WTC11 (cell line): ENCODE data around the gene RETREG1. TPM values are rescaled to one million over a fixed set of nuclear protein-coding genes. Genes with fewer than 3 reads are reported as not detected.
"Not testable (repeated sequence)": the region's sequence is repeated elsewhere in the genome, so short reads cannot be mapped to it uniquely, and the experiment has no call there.

ENCODE experiments used
- ATAC-seq: fragments of 200-7000 bp; cut with Tn5 transposase; 2 replicates; pipeline ENCODE4 v1.10.0; 2021; ENCODE audit warnings: mild to moderate bottlenecking, moderate library complexity
- CTCF ChIA-PET: fragments of 300-600 bp; sonication (Branson Sonifier 250); formaldehyde crosslinking; loops from one replicate; lab custom pipeline; 2021; ENCODE audit warnings: antibody characterized with exemption; lab: Charles Lee
- POLR2A ChIA-PET: fragments of 350-600 bp; sonication (Branson Sonifier 250); formaldehyde crosslinking; loops from one replicate; lab custom pipeline; 2021; ENCODE audit warnings: antibody characterized with exemption; lab: Charles Lee
- DNase-seq: peaks from one replicate; pipeline ENCODE4 v3.0.0; 2021; ENCODE audit warnings: low spot score
- H3K27ac Mint-ChIP-seq: 2 replicates; pipeline ENCODE4 v1.8.0; 2021; ENCODE audit warnings: mixed read lengths
- H3K27me3 Mint-ChIP-seq: 2 replicates; pipeline ENCODE4 v1.8.0; 2021; ENCODE audit warnings: low read depth, mild to moderate bottlenecking, moderate library complexity, mixed read lengths
- H3K36me3 Mint-ChIP-seq: 2 replicates; pipeline ENCODE4 v1.8.0; 2021; ENCODE audit warnings: mixed read lengths
- H3K4me1 Mint-ChIP-seq: 2 replicates; pipeline ENCODE4 v1.8.0; 2022; ENCODE audit warnings: mixed read lengths
- H3K4me3 Mint-ChIP-seq: 2 replicates; pipeline ENCODE4 v1.8.0; 2021; ENCODE audit warnings: mild to moderate bottlenecking, moderate library complexity, mixed read lengths
- H3K9me3 Mint-ChIP-seq: 2 replicates; pipeline ENCODE4 v1.8.0; 2021; ENCODE audit warnings: mixed read lengths
- ATF2 ChIP-seq: sonication (generic); formaldehyde crosslinking; IDR thresholded peaks from 2 replicates; pipeline ENCODE4 v1.8.1; 2022; ENCODE audit warnings: low read depth, missing genetic modification reagents, borderline replicate concordance
- CDX4 ChIP-seq: fragments of 250-450 bp; sonication (Bioruptor Pico); IDR thresholded peaks from 2 replicates; pipeline ENCODE4 v1.9.0; 2021; ENCODE audit warnings: moderate library complexity, mild to moderate bottlenecking, inconsistent platforms, borderline replicate concordance
- ETV6 ChIP-seq: sonication (generic); formaldehyde crosslinking; IDR thresholded peaks from 2 replicates; pipeline ENCODE4 v1.8.1; 2022; ENCODE audit warnings: mild to moderate bottlenecking, missing genetic modification reagents
- GRHL2 ChIP-seq: fragments of 250-450 bp; sonication (Bioruptor Pico); IDR thresholded peaks from 2 replicates; pipeline ENCODE4 v1.8.0; 2022; ENCODE audit warnings: mild to moderate bottlenecking, moderate library complexity; ENCODE audit not compliant: insufficient replicate concordance, severe bottlenecking
- JAZF1 ChIP-seq: fragments of 250-450 bp; sonication (Bioruptor Pico); IDR thresholded peaks from 2 replicates; pipeline ENCODE4 v1.9.0; 2021; ENCODE audit warnings: moderate library complexity, mild to moderate bottlenecking, inconsistent platforms
- JUN ChIP-seq: sonication (generic); formaldehyde crosslinking; IDR thresholded peaks from 2 replicates; pipeline ENCODE4 v1.8.0; 2023; ENCODE audit warnings: mild to moderate bottlenecking, missing genetic modification reagents
- PREB ChIP-seq: sonication (generic); formaldehyde crosslinking; IDR thresholded peaks from 2 replicates; pipeline ENCODE4 v1.8.1; 2022; ENCODE audit warnings: mild to moderate bottlenecking, missing genetic modification reagents, moderate library complexity, borderline replicate concordance
- ZNF121 ChIP-seq: sonication (generic); formaldehyde crosslinking; IDR thresholded peaks from 2 replicates; pipeline ENCODE4 v1.8.0; 2023; ENCODE audit warnings: missing genetic modification reagents
- ZNF138 ChIP-seq: sonication (generic); formaldehyde crosslinking; conservative IDR thresholded peaks from 2 replicates; pipeline ENCODE4 v1.8.1; 2022; ENCODE audit warnings: mild to moderate bottlenecking, moderate library complexity, missing genetic modification reagents
- ZNF263 ChIP-seq: sonication (generic); formaldehyde crosslinking; IDR thresholded peaks from 2 replicates; pipeline ENCODE4 v1.8.1; 2022; ENCODE audit warnings: low read depth, mild to moderate bottlenecking, moderate library complexity, missing genetic modification reagents
- ZNF396 ChIP-seq: fragments of 250-450 bp; sonication (Bioruptor Pico); IDR thresholded peaks from 2 replicates; pipeline ENCODE4 v1.8.0; 2021; ENCODE audit warnings: mild to moderate bottlenecking, moderate library complexity, borderline replicate concordance
- total RNA-seq: library from RNA; stranded (reverse); gene quantifications from 3 replicates; pipeline ENCODE4 v1.2.3, GENCODE V29; 2021
- TF ChIP-seq, protein P1 (sequence below): sonication (generic); formaldehyde crosslinking; IDR thresholded peaks from 2 replicates; pipeline ENCODE4 v1.8.1; 2023; ENCODE audit warnings: mild to moderate bottlenecking, missing genetic modification reagents, moderate library complexity
- TF ChIP-seq, protein P2 (sequence below): fragments of 250-450 bp; sonication (Bioruptor Pico); IDR thresholded peaks from 2 replicates; pipeline ENCODE4 v1.8.0; 2021; ENCODE audit warnings: mild to moderate bottlenecking
- TF ChIP-seq, protein P3 (sequence below): sonication (generic); formaldehyde crosslinking; IDR thresholded peaks from 2 replicates; pipeline ENCODE4 v1.8.1; 2023; ENCODE audit warnings: mild to moderate bottlenecking, missing genetic modification reagents
- TF ChIP-seq, protein P4 (sequence below): sonication (generic); formaldehyde crosslinking; conservative IDR thresholded peaks from 2 replicates; pipeline ENCODE4 v1.8.1; 2022; ENCODE audit warnings: mild to moderate bottlenecking, missing genetic modification reagents

The RETREG1 gene
- total RNA-seq, 1 experiment from 2014 or later, result 2.2 TPM

DNA sequence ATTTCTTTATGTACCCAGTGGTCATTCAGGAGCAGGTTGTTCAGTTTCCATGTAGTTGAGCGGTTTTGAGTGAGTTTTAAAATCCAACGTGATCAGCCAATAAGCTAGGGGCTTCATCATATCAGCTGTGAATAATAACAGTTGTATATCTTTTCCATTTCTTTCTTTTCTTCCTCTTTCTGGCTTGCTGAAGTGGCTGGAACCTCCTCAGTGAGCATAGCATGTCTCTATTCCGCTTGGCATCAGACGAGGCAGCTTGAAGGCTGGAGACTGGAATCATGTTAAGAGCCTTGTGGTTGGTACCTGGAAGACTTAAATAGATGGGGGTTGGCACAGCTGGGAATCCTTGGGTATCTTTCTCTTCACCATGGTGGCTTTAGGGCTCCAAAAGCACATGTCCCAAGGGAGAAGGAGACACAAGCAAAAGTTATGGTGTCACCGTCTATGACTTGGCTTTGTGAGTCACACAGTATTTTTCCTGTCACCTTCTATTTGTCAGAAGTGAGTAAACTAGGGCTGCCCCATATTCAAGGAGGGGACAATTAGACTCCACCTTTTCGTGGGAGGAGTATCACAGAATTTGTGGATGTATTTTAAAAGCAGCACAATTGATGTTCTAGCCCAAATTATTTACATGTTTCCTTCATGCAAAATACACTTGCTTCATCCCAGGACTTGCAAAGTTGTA is 38.0 kb upstream of the RETREG1 start:
- H3K4me3 Mint-ChIP-seq, result no peak overlapping the region

DNA sequence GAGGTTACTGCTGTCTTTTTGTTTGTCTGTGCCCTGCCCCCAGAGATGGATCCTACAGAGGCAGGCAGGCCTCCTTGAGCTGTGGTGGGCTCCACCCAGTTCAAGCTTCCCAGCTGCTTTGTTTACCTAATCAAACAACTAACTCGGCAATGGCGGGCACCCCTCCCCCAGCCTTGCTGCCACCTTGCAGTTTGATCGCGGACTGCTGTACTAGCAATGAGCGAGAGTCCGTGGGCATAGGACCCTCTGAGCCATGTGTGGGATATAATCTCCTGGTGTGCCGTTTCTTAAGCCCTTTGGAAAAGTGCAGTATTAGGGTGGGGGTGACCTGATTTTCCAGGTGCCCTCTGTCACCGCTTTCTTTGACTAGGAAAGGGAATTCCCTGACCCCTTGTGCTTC is 31.9 kb upstream of the RETREG1 start:
- CTCF ChIA-PET, ATAC-seq, H3K27ac Mint-ChIP-seq, H3K36me3 Mint-ChIP-seq, POLR2A ChIA-PET, H3K27me3 Mint-ChIP-seq, DNase-seq, H3K4me3 Mint-ChIP-seq, H3K4me1 Mint-ChIP-seq: not testable (repeated sequence)
- peaks cover 42% of the 10 kb centered on the region for H3K9me3 Mint-ChIP-seq

More for the DNA sequence above, 38.0 kb upstream of the RETREG1 start:
- no peak overlapping the region for H3K27ac Mint-ChIP-seq
- no peaks in the 10 kb centered on the region for H3K27me3 Mint-ChIP-seq
- peaks cover 18% of the 10 kb centered on the region for H3K9me3 Mint-ChIP-seq
- ATAC-seq, result no peak
- ChIA-PET CTCF (no interaction called here), POLR2A (no interaction called here)
- H3K4me1 Mint-ChIP-seq, result no peaks in the 10 kb centered on the region
- TF ChIP-seq JAZF1 (CRISPR knock-in tag) (no peak), ZNF138 (CRISPR knock-in tag) (no peak), JUN (CRISPR knock-in tag) (no peak), PREB (CRISPR knock-in tag) (no peak), ZNF121 (CRISPR knock-in tag) (no peak), ATF2 (no peak), ZNF263 (CRISPR knock-in tag) (no peak), GRHL2 (no peak), ZNF396 (CRISPR knock-in tag) (no peak)
- TF ChIP-seq, protein P1, sequence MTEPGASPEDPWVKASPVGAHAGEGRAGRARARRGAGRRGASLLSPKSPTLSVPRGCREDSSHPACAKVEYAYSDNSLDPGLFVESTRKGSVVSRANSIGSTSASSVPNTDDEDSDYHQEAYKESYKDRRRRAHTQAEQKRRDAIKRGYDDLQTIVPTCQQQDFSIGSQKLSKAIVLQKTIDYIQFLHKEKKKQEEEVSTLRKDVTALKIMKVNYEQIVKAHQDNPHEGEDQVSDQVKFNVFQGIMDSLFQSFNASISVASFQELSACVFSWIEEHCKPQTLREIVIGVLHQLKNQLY (CRISPR knock-in tag), result no peak
- TF ChIP-seq, protein P2, sequence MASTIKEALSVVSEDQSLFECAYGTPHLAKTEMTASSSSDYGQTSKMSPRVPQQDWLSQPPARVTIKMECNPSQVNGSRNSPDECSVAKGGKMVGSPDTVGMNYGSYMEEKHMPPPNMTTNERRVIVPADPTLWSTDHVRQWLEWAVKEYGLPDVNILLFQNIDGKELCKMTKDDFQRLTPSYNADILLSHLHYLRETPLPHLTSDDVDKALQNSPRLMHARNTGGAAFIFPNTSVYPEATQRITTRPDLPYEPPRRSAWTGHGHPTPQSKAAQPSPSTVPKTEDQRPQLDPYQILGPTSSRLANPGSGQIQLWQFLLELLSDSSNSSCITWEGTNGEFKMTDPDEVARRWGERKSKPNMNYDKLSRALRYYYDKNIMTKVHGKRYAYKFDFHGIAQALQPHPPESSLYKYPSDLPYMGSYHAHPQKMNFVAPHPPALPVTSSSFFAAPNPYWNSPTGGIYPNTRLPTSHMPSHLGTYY (CRISPR knock-in tag), result no peak
- TF ChIP-seq, protein P3, sequence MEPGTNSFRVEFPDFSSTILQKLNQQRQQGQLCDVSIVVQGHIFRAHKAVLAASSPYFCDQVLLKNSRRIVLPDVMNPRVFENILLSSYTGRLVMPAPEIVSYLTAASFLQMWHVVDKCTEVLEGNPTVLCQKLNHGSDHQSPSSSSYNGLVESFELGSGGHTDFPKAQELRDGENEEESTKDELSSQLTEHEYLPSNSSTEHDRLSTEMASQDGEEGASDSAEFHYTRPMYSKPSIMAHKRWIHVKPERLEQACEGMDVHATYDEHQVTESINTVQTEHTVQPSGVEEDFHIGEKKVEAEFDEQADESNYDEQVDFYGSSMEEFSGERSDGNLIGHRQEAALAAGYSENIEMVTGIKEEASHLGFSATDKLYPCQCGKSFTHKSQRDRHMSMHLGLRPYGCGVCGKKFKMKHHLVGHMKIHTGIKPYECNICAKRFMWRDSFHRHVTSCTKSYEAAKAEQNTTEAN (CRISPR knock-in tag), result no peak
- DNase-seq, result no peak
- peaks cover 4% of the 10 kb centered on the region for H3K36me3 Mint-ChIP-seq

GRCh38 chr5:16644301-16644889 is 27.6 kb upstream of the RETREG1 start:
- CTCF ChIA-PET, result no interaction called here
- ATAC-seq, result no peak
- H3K27ac Mint-ChIP-seq, result no peak overlapping the region
- TF ChIP-seq ETV6 (CRISPR knock-in tag) (no peak), CDX4 (CRISPR knock-in tag) (no peak)
- TF ChIP-seq, protein P4, sequence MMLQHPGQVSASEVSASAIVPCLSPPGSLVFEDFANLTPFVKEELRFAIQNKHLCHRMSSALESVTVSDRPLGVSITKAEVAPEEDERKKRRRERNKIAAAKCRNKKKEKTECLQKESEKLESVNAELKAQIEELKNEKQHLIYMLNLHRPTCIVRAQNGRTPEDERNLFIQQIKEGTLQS (CRISPR knock-in tag), result no peak
- TF ChIP-seq, all 79 proteins: peak for 0
- Mint-ChIP-seq H3K4me1 (no peaks in the 10 kb centered on the region), H3K4me3 (no peak overlapping the region), H3K27me3 (no peaks in the 10 kb centered on the region; the same call in 1 of the 2 replicates), H3K9me3 (peaks cover 41% of the 10 kb centered on the region), H3K36me3 (peaks cover 7% of the 10 kb centered on the region)
- POLR2A ChIA-PET, result no interaction called here
- no peak for DNase-seq
